Stimulated activated CD4-positive, alpha-beta T cell treated with anti-CD3 and anti-CD28 coated beads, Interleukin-1b, Interleukin-23, amount 100 ng/mL, for 1 hour (primary cell): ENCODE data around the gene ILK.

Experiments used
- DNase-seq, 2 donors: peaks; one replicate each; pipeline ENCODE4 v3.0.0-alpha.2; 2020; ENCODE audit warnings: low read depth in 2 of 2

ILK gene

GRCh38 chr11:6636480-6636879 lies 32.9 kb downstream of the ILK start:
- no peak for DNase-seq

DNA sequence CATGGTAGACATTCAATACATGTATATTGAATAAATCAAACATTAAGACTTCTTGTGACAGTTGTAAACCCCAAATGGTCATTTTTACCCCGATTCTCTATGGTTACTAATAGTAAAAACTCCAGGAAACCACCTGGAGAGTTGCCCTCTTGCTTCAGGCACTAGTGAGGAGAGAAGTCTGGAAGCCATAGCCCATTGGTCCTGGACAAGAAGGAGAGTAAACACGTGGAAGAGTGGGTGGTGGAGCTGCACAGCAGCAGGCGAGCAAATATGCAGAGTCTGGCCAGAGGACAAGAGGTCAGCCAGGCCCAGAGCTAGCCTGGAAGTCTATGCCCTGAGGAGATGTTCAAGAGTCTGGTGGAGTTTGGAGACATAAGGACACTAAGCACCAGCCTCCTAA lies 34.3 kb downstream of the ILK start:
- no peak for DNase-seq

- no peak for DNase-seq
Observed at GRCh38 chr11:6638429-6638828, 34.9 kb downstream of the ILK start.

GRCh38 chr11:6640036-6640984 lies 36.7 kb downstream of the ILK start:
- no peak for DNase-seq

GRCh38 chr11:6640985-6641701 lies 37.6 kb downstream of the ILK start:
- DNase-seq, result no peak

GRCh38 chr11:6642957-6643356 lies 39.4 kb downstream of the ILK start:
- no peak for DNase-seq

- no peak for DNase-seq
Observed at GRCh38 chr11:6646071-6646470, 42.5 kb downstream of the ILK start.

GRCh38 chr11:6646576-6646917 lies 43.0 kb downstream of the ILK start:
- no peak for DNase-seq

GRCh38 chr11:6646918-6647679 lies 43.5 kb downstream of the ILK start:
- no peak for DNase-seq

DNA sequence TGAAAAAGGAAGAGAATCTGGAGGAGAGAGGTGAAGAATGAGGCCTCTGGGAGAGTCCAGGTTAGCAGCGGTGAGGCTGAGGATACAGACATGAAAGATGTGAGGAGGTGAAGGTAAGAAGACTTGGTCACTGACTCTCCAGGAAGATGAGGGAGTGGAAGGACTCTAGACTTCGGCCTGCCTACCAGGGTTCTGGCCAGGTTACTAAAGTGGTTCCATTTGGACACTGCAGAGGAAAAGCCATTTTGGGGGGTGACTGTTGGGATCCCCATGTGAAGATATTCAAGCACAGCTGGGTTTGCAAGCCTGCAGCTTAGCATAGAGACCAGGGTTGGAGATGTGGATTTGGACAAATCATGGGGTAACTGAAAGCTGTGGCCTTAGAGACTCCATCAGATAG lies 44.3 kb downstream of the ILK start:
- DNase-seq, result no peak

GRCh38 chr11:6648501-6648900 lies 44.9 kb downstream of the ILK start:
- no peak for DNase-seq

- no peak for DNase-seq
Observed at GRCh38 chr11:6650104-6650503, 46.5 kb downstream of the ILK start.

DNA sequence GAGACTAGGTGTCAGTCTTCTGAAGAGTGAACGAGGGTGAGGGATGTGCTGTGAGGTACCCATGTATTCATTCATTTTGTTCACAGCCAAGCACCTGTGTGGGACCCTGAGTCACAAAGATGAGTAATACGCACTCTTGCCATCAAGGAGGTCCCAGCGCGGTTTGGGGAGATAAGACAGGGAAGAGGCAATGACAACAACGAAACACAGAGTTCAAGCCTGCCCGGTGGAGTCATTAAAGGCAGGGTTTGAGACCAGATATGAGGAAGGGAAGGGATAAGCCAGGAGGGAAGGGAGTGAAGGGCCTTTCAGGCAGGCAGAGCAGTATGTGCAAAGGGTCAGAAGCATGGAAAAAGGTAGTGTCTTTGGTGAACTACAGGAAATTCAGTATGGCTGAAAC lies 47.4 kb downstream of the ILK start:
- DNase-seq, result no peak

DNA sequence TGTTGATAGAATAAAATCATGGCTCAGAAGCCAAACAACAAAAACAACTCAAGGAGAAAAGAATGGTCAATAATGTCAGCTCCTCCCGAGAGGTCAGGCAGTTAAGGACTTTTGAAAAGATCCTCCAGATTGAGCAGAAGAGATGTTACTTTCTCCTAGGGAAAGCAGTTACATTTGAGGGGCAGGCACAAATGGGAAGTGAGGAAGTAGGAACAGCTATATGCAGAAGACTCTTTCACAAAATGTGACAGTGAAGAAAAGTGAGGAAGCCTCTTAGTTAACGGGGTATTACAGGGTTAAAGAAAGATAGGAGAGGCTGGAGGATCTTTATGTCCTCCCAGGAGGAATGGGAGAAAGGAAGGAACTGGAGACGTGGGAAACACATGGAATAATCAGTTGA lies 48.6 kb downstream of the ILK start:
- DNase-seq, result no peak

- DNase-seq, result no peak
Observed at GRCh38 chr11:6653097-6653496, 49.5 kb downstream of the ILK start.

- DNase-seq, result no peak
Observed at GRCh38 chr11:6653656-6654055, 50.1 kb downstream of the ILK start.

GRCh38 chr11:6654281-6655019 lies 50.9 kb downstream of the ILK start:
- no peak for DNase-seq

- DNase-seq, result no peak
Observed at GRCh38 chr11:6655020-6655789, 51.6 kb downstream of the ILK start.

GRCh38 chr11:6655790-6656583 lies 52.4 kb downstream of the ILK start, which contains the start of gene DCHS1:
DCHS1 (minus strand) TSS chr11:6655809; CDS start chr11:6641613, 14,196 bp downstream.
- no peak for DNase-seq

- no peak for DNase-seq
Observed at GRCh38 chr11:6656584-6656915, 53.0 kb downstream of the ILK start.
